KOPT-K1 (cell line): ENCODE measurements around the gene C6orf141.
"Not testable (repeated sequence)": the region's sequence is repeated elsewhere in the genome, so short reads cannot be mapped to it uniquely, and the experiment has no call there.

Experiments
- H3K27ac ChIP-seq: fragments of 200-600 bp; sonication (generic); 2 replicates; pipeline ENCODE4 v1.5.1; 2016; ENCODE audit warnings: antibody characterized with exemption, mild to moderate bottlenecking, low read depth, low read length; ENCODE audit not compliant: poor library complexity, severe bottlenecking
- H3K36me3 ChIP-seq: fragments of 200-600 bp; sonication (generic); 2 replicates; pipeline ENCODE4 v1.5.1; 2017; ENCODE audit warnings: antibody characterized with exemption, mild to moderate bottlenecking, low read length, moderate library complexity; ENCODE audit not compliant: insufficient read depth
- H3K9me3 ChIP-seq: fragments of 200-600 bp; sonication (generic); 2 replicates; pipeline ENCODE4 v1.5.1; 2017; ENCODE audit warnings: antibody characterized with exemption, low read length, mild to moderate bottlenecking; ENCODE audit not compliant: insufficient read depth, poor library complexity, severe bottlenecking

C6orf141 gene

DNA sequence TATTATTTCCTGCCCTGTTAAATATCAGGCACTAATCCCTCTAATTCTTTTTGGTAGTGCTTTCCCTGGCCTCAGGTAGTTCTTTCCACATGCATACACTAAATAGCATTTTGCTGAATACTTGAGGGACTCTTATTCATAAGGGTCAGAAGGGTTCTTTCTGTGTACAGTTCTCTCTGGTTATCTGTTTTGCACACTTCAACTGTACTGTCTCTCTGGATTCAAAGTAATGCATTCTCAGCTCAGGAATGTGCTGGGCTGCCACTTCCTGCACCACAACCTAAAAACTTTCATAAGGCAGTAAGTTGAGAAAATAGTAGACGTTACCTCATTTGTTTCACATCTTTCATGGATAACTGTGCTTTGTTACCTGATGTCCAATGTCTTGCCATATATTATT lies 32.1 kb downstream of the C6orf141 start:
- H3K27ac ChIP-seq: no peak overlapping the region
- H3K9me3 ChIP-seq: no peaks in the 10 kb centered on the region
- H3K36me3 ChIP-seq: no peaks in the 10 kb centered on the region

DNA sequence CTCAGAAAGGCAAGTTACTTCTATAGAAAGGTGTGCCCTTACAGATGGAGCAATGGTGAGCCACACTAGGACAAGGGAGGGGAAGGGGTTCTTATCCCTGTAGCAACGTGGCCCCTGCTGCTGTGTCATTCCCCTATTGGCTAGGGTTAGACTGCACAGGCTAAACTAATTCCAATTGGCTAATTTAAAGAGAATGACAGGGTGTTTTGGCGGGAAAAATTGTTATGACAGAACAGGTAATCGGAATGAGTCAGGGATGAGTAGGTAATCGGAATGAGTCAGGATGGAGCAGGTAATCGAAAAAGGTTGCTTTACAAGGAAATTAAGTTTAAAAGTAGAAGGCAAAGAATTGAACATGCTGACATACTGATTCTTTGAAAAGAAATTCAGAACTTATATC lies 36.8 kb downstream of the C6orf141 start:
- not testable (repeated sequence) for H3K36me3 ChIP-seq, H3K9me3 ChIP-seq, H3K27ac ChIP-seq
